Stimulated activated CD8-positive, alpha-beta memory T cell treated with anti-CD3 and anti-CD28 coated beads, Interleukin-7, amount 100 ng/mL, for 24 hours (primary cell): Measurements from ENCODE around the gene MOB3B.
"Not testable (repeated sequence)": the region's sequence is repeated elsewhere in the genome, so short reads cannot be mapped to it uniquely, and the experiment has no call there.

Experiments
- DNase-seq: peaks from one replicate; pipeline ENCODE4 v3.0.0-alpha.2; 2020; ENCODE audit warnings: low read depth

MOB3B gene

GRCh38 chr9:27518809-27519208 lies 10.8 kb downstream of the MOB3B start:
- no peak for DNase-seq

DNA sequence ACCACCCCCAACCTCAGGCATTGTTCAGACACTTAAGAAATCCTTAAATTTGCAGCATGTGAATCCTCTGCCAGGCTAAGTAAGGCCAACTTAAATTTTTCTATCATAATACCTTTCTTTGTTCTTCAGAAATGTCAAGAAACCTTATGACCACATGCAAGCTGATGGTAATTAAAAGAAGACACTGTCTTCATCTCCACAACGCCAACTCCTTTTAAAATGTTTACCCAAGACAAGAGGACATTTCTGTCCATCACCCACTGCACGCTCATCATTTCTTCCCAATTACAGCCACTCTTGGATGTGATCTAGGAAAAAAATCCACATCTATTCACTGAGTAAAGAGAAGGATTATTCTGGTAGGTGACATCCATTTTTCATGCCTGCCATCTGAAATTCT lies 11.6 kb downstream of the MOB3B start:
- DNase-seq, result no peak

DNA sequence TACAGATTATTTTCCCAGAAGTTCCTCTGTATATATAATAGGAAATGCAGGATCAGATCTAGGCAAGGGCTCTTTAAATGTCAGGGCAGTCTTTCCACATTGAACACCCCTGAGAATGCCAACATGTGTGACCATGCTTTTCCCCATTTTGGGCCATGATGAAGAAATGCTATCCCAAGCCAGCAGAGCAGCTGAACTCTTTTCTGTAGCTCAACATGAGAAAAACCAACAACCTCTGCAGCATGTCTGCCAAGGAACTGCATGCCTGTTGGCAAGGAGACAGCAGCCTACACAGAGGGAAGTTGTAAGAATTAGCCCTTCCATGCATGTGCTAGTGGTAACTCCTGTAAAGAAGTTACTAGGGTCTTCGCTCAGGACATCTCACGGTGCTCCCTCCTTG lies 15.1 kb downstream of the MOB3B start:
- DNase-seq, result no peak

- DNase-seq, result no peak
These were observed 17.8 kb downstream of the MOB3B start for GRCh38 chr9:27511771-27512170.

DNA sequence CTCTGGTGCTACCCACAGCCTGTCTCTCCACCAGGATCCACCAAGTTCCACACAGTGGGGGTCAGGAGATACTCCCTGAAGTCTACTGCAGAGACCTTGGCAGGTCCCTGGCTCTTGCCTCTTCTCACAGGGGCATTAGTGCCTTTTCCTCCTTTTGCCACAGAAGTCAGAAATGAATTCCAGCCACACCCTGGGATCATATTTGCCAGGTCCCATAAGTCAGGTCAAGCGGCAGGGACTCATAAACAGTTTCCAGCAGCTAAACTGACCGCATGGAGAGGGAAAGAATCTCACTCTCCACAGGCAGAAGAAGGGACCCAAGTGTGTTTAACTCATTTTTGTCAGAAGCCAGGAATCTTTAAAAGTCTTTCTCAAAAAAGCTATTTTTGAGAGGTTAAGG lies 18.8 kb downstream of the MOB3B start:
- DNase-seq, result no peak

- no peak for DNase-seq
These were observed 22.6 kb downstream of the MOB3B start for GRCh38 chr9:27506981-27507380.

GRCh38 chr9:27505744-27506161 lies 23.9 kb downstream of the MOB3B start:
- no peak for DNase-seq

- no peak for DNase-seq
These were observed 25.4 kb downstream of the MOB3B start for GRCh38 chr9:27504259-27504658.

DNA sequence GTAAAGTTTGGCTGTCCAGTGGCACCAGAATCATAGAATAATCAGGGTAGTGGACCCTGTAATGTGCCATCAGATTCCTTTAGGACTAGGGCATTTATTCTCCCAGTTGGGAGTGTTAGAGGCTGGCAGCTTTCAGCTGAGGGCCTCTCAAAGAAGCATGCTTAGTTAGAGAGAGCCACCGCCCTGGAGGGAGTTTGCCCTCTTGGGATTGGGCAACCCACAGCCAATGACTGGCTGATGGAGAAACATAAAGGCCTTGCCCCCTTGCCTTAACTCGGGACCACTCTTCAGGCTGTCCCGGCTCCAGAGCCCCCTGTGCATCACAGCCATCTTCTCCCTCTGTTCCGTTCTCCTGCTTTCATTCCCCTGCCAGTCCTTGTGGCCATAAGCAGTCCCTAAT lies 26.0 kb downstream of the MOB3B start:
- DNase-seq, result no peak

GRCh38 chr9:27500902-27501301 lies 28.7 kb downstream of the MOB3B start:
- DNase-seq, result not testable (repeated sequence)

DNA sequence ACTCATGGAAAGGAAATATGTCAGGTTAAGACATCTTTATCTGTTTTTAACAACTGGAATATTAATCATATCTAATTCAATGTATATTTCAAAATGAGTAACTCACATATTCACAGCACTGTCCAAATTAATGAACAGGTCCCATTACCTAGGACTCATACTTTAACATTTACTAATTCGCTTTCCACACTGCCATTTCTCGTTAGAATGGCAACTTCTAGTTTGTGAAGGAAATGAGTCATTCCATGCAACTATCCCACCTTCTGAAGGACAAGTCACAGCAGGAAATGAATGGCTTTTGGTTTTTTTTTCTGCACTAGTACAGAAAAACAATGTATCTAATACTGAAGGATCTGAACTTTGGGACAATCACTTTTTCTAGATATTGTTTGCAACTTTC lies 30.2 kb downstream of the MOB3B start:
- DNase-seq, result no peak

DNA sequence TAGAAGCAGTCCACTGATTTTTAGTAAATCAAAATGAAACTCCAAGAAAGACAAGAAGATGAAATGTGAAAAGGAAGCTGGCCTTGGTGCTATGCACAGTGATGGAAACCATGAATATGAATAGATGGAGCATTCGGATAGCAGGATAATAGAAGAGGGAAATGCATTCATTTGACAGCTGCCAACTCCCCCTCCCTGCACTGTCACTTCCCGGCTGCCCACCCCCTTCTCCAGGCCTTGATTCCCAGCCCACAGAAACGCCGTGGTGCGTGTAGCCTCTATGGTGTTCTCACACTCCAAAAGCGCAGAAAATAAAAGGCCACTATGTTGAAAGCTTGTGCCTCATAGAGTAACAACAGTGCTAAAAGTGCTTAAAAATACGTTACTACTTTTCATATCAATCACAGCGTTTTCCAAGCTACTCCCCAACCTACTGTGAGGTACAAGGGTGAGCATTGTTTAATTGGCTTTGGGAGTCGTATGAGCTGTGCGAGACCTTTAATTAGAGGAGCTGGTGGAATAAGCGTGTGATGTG lies 31.7 kb downstream of the MOB3B start:
- no peak for DNase-seq

DNA sequence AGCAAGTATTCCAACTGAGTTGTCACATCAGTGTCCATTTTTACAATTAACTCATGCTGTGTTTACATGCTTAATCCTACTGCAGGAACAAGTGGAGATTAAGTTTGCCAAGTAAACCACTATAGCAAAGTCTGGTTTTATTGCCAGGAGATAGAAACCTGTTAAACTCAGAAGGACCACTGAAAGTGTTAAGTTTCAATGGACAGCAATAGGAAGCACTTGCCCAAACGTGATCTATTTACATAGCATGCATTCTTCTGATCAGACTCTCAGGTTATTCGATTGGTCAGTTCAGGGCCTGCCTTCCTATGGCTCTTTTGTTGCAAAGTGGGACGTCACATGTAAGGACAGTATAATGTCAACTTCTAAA lies 33.5 kb downstream of the MOB3B start:
- no peak for DNase-seq

DNA sequence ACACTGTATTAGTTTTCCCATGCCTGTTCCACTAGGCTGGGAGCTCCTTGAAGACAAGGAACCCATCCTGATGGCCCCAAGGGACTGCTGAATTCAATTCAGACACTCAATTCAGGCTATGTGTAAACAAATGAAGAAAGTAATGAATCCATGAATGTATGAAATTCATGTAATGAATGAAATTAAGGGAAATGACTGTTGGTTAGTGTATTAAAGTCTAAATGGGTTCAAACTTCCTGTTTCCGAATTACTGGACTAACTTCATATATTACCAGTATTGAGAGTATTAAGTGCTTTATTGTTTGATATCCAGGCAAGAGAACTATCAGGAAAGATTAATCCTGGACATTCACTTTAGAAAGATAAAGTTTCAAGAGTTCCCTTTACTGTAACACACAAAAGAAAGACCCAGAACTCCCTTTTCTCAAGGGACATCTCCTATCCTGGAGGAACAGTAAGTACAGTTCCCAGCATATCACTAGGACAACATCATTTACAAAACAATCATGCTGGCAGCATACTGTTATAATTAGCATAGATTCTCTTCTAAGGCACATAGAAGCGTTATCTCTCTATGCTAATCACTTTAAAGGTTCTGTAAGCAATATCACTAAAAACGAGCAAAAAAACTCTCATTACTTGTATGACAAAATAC lies 34.0 kb downstream of the MOB3B start:
- DNase-seq, result no peak

DNA sequence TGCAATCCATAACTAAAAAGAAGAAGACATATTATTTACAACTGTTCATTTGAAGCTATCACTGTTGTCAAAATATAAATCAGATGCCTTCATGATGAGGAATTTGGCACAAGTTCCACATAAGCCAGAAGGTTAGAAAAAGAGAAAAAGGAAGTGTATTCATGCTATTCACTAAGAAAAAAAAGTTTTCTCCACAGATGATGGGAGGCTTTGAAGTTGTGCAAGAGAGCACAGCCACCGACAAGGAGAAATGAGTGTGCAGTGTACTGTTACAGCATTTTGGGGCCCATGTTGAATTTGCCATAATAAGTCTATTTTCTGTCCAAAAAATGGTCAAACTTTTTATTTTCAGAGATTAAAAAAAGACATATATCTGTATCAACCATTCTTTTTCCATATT lies 38.5 kb downstream of the MOB3B start:
- no peak for DNase-seq

DNA sequence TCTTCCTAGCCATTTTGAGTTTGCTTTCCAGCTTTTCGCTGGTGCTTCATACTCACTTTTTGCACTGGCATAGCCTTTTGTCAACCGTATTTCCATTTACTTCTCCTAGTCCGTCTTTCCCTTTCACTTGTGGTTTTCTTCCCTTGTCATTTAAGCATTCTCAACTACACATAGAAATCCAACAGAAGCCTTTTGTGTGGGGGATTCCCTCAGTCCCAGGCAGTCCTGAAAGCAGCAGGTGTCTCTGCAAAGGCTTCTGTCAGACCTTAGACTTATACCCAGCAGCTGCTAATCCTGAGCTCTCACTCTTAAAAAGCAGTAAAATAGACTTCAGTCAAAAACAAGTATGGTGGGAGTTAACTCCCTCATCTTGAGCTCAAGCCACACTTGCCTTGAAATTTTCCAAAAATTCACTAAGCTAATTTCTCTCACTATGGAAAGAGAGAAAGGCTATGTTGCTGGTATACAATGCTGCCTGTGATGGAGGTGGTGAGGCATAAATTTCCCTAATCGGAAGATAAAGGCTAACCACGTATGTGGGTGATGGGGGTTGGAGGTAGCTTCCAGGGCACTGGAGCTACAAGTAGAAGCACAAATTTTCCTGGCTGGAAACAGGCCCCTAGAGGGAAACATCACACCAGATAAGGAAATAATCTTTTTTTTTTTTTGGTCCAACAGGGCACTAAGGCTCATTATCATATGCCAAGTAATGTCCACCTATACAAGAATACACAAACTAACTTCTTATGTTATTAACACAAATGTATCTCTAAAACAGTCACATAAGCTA lies 40.3 kb downstream of the MOB3B start:
- DNase-seq, result no peak

- DNase-seq, result no peak
These were observed 41.7 kb downstream of the MOB3B start for GRCh38 chr9:27487927-27488326.

DNA sequence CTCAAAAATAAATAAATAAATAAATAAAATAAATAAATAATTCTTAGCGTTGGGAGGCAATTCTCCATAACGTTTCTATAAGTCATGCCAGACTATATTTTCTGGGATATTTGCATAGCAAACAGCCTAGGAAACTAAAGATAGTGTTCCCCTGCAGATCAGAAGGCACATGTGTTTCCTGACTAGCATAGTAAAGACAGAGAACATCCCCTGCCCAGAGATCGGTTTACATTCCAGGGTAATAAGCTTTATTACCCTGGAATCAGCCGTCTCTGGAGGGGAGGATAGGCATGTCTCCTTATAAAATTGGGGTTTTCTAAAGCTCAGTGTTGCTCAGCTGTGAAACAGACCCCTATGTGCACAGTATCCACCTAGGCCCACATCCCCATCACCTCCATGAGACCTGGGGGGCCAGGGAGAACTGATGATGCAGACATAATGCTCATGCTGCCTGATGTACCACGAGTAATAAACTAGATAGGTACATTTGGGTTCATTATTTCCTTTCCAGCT lies 42.4 kb downstream of the MOB3B start:
- no peak for DNase-seq

- DNase-seq, result no peak
These were observed 44.5 kb downstream of the MOB3B start for GRCh38 chr9:27485158-27485557.

- DNase-seq, result no peak
These were observed 46.0 kb downstream of the MOB3B start for GRCh38 chr9:27483576-27483975.

DNA sequence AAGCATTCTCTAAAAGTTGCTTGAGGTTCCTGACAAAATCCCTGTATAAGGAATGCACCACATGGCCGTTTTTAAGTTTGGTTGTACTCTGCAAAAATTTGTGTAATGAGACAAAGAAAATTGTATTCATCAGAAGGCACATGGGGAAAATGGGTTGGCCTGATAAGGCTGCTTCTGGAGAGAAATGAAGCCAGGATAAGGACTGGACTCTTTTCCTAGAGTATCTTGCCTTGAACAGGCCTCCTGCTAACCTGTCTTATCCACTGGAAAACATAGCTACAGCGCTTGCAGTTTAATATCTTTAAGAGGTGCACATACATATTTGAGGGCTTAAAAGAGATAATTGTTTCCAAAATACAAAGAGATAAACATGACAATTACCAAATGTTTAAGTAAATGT lies 46.9 kb downstream of the MOB3B start:
- no peak for DNase-seq

GRCh38 chr9:27478322-27478721 lies 51.3 kb downstream of the MOB3B start:
- DNase-seq, result no peak

DNA sequence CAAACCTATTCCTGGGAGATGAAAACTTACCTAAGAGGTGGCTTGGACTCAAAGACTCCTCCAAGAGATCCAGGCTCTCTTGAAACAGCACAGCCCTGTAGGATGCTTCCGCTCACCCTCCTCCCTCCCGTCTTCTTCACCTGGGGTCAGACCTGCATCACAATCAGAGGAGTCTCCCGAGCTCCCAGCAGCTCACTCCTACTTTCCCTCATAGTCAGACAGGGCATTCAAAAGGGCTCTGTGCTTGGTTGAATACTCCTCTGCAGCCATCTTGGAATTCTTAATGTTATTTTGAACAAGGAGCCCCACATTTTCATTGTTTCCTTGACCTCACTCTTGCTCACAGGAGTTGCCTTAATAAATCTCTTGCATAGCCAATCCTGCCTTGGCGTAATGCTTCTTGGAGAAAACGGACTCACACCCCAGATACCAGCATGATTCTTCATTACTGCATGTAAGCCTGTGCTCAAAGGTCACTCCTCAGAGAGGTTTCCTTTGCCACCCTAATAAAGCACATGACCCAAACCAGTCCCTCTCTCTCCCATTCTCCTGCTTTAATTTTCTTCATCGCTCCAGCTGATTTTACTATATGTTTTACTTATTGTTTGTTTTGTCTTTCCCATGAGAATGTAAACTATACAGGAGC lies 52.6 kb downstream of the MOB3B start:
- DNase-seq, result no peak
